Left ventricle myocardium superior (tissue), 1 donor: ENCODE measurements around the gene DPP7. TPM values are rescaled to one million over a fixed set of nuclear protein-coding genes. Genes with fewer than 3 reads are reported as not detected.
A peak's percentile ranks its signal among the peaks of the same experiment; 100 is the strongest.
"Not testable (repeated sequence)": the region's sequence is repeated elsewhere in the genome, so short reads cannot be mapped to it uniquely, and the experiment has no call there.

ENCODE experiments used
- ATAC-seq: fragments of 200-7000 bp; cut with Tn5 transposase; one replicate; pipeline ENCODE4 v1.9.1; 2020; ENCODE audit warnings: mild to moderate bottlenecking, moderate library complexity
- DNase-seq: peaks from one replicate; pipeline ENCODE4 v3.0.0-alpha.2; 2020
- intact Hi-C: fragments of 100-400 bp; cut with micrococcal nuclease; formaldehyde crosslinking; loops from one replicate; pipeline ENCODE4 v1.11.0; 2022
- total RNA-seq: library from RNA; stranded (reverse); fragmentation: NEBNext Ultra II Directional; extraction: Animal tissue kit (Norgen Biotek cat#: 25700); gene quantifications from one replicate; pipeline ENCODE4 v1.2.1, GENCODE V29; 2021
- donor health status: DM: no; HTN: yes; CAD: no; lungs with severe emphysema.

The DPP7 gene
- total RNA-seq, 1 donor from 2014 or later: 155 TPM

GRCh38 chr9:137065336-137065967 is 49.1 kb downstream of the DPP7 start:
- intact Hi-C loops: no loop called here
- DNase-seq: no peak

GRCh38 chr9:137064880-137065164 is 49.7 kb downstream of the DPP7 start:
- intact Hi-C loops: no loop called here
- DNase-seq (no peak), ATAC-seq (no peak)

More at GRCh38 chr9:137065336-137065967, 49.1 kb downstream of the DPP7 start:
- no peak for ATAC-seq

DNA sequence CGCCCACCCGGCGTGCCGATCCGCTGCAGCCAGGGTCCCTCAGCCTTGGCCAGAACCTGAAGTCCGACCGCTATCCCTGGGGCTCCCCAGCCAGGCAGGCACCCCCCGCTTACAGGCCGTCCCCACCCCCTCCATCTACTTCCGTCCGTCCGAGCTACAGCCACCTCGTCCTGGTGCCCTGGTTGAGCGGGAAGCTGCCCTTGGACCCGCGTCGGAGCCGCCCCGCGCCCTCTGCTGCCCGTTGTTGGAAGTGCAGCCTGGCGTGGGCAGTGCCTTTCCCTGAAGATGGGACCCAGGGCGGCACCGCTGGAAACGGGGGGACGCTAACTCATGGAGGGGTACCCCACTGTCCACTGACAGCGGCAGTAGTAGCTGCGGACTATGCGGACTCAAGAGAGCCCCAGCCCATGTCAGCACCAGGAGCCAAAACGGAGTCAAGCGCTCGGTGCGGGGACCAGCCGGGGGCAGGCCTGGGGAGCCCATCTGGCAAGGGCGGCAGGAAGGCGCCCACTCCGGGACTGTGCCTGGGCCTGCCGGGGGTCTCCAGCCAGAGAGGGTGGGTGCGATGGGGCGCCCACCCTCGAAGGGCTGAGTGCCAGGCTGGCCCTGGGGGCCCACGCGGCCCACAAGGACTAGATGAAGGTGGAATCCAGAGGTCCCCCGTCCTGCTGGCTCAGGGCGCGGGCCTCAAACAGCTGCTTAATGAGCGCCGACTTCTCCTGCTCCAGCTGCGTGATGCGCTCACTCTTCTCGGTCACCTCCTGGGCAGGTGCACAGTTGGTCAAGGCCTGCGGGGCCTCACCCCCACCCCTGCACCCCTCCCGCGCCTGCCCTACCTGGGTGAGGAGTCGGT is 50.3 kb downstream of the DPP7 start:
- ATAC-seq (peak; percentile 72), DNase-seq (peak; percentile 88)
- intact Hi-C loops: no loop called here

DNA sequence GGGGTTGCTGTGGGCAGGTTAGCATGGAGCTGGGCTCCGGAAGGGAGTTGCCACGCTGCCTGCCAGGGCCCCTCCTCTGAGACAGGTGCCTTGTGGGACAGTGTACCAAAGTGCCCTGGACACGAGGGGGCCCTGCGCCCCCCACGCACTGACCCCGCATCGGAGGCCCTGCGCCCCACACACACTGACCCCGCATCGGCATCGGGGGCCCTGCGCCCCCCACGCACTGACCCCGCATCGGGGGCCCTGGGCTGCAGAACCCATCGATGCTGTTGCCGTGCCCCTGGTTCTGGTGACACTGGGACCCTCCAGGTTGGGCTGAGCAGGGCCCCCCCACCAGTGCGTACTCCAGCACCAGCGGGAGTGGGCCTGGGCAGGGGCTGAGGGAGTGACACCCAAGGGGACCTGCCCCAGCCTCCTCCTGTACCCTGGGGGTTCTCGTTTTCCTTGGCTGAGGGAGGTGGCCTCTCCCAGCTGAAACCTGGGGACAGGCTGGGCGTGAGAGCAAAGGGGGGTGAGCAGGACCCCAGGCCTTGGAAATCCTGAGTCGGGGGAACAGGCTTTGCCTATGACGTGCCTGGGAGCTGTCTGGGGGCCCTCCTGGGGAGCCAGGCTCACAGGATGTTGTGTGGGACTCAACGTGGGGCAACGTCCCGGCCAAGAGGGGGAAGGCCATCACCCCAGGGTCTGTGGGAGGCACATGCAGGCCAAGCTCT is 51.1 kb downstream of the DPP7 start:
- intact Hi-C loops: no loop called here
- ATAC-seq (no peak), DNase-seq (no peak)

DNA sequence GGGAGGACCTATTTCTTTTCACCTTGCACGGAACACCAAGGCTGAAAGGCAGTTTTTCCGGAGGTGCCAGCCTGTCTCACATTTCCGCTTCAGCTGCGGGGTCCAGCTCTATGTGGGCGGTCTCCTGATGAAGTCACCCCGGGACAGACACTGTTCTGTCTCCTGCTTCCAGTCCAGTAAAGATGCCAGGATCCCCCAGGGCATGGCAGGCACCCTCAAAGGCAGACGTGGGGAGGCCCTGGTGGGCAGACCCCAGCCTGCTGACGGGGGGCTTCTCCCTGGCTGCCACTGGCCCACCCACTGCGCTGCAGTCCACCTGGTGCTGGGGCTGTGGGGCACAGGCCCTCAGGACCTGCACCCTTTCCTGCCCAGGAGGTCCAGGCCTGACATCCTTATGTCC is 51.7 kb downstream of the DPP7 start:
- ATAC-seq, intact Hi-C loops, DNase-seq: not testable (repeated sequence)

DNA sequence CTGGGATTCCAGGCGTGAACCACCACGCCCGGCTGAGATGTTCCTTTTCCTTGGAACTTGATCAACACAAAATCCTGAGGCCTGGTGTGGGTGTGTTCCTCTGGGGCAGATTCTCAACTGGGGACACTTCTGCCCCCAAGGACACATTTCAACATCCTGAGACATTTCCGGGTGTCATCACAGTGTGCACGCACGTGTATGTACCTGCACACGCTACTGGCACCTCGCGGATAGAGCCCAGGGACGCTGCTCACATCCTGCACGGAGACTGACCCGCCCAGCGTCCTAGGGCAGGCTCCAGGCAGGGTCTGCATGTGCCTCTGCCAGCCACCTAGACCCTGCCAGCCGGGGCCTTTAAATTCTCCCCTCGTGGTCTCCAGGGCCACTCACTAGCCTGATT is 52.1 kb downstream of the DPP7 start:
- intact Hi-C loops: no loop called here
- no peak for ATAC-seq
- DNase-seq: no peak

Other genes starting within 250 kb of the DPP7 start
- gene EDF1, start 248.4 kb downstream of the DPP7 start, total RNA-seq: 354 TPM
- gene TRAF2, start 228.2 kb downstream of the DPP7 start, total RNA-seq: 11.4 TPM
- gene FBXW5, start 170.0 kb downstream of the DPP7 start, total RNA-seq: 162 TPM
- 2.2 TPM for gene C8G, start 169.5 kb downstream of the DPP7 start, total RNA-seq
- 3.6 TPM for gene LCN12, start 162.5 kb downstream of the DPP7 start, total RNA-seq
- 5,424 TPM for gene PTGDS, start 137.2 kb downstream of the DPP7 start, total RNA-seq
- gene LCNL1, start 131.7 kb downstream of the DPP7 start, total RNA-seq: 18.3 TPM
- gene PAXX, start 122.3 kb downstream of the DPP7 start, total RNA-seq: 23.9 TPM
- gene CLIC3, start 118.2 kb downstream of the DPP7 start, total RNA-seq: 1.7 TPM
- gene ABCA2, start 86.5 kb downstream of the DPP7 start, total RNA-seq: 33.8 TPM
- 0.17 TPM for gene FUT7, start 82.6 kb downstream of the DPP7 start, total RNA-seq
- gene NPDC1, start 68.6 kb downstream of the DPP7 start, total RNA-seq: 59.0 TPM
- gene ENTPD2, start 60.7 kb downstream of the DPP7 start, total RNA-seq: 2.1 TPM
- gene SAPCD2, start 44.2 kb downstream of the DPP7 start, total RNA-seq: 0.12 TPM
- gene UAP1L1, start 37.2 kb downstream of the DPP7 start, total RNA-seq: 12.6 TPM
- 21.4 TPM for gene MAN1B1, start 27.7 kb downstream of the DPP7 start, total RNA-seq
- gene GRIN1, start 24.4 kb upstream of the DPP7 start, total RNA-seq: not detected
- gene LRRC26, start 55.3 kb upstream of the DPP7 start, total RNA-seq: not detected
- gene TMEM210, start 57.3 kb upstream of the DPP7 start, total RNA-seq: not detected
- gene ANAPC2, start 73.8 kb upstream of the DPP7 start, total RNA-seq: 38.2 TPM
- 77.7 TPM for gene SSNA1, start 73.9 kb upstream of the DPP7 start, total RNA-seq
- 21.7 TPM for gene TPRN, start 86.0 kb upstream of the DPP7 start, total RNA-seq
- gene TMEM203, start 90.9 kb upstream of the DPP7 start, total RNA-seq: 43.3 TPM
- gene NDOR1, start 91.0 kb upstream of the DPP7 start, total RNA-seq: 5.7 TPM
- 29.7 TPM for gene RNF208, start 107.5 kb upstream of the DPP7 start, total RNA-seq
- gene CYSRT1, start 110.4 kb upstream of the DPP7 start, total RNA-seq: not detected
- gene RNF224, start 112.8 kb upstream of the DPP7 start, total RNA-seq: not detected
- not detected for gene SLC34A3, start 116.2 kb upstream of the DPP7 start, total RNA-seq
- 439 TPM for gene TUBB4B, start 126.6 kb upstream of the DPP7 start, total RNA-seq
- gene STPG3, start 136.6 kb upstream of the DPP7 start, total RNA-seq: 0.69 TPM
- gene NELFB, start 140.6 kb upstream of the DPP7 start, total RNA-seq: 43.6 TPM
- 19.3 TPM for gene TOR4A, start 163.0 kb upstream of the DPP7 start, total RNA-seq
- gene NRARP, start 187.5 kb upstream of the DPP7 start, total RNA-seq: 4.0 TPM